Measurements from ENCODE around the gene MCIDAS. TPM values are rescaled to one million over a fixed set of nuclear protein-coding genes. Genes with fewer than 3 reads are reported as not detected.

MCIDAS gene
- total RNA-seq, result not detected

- Histone ChIP-seq H3K36me3 (no peaks in the 10 kb centered on the region), H3K4me1 (peaks cover 0 to 44% (median 26%) of the 10 kb centered on the region in 4 donors), H3K4me3 (peak within 1 kb of the TSS; percentile 11 to 47 (median 30)), H3K9me3 (no peaks in the 10 kb centered on the region), H3K27ac (no peak within 1 kb of the TSS), H3K27me3 (peaks cover 0 to 100% of the 10 kb centered on the region in 2 donors)
- no peak for DNase-seq (ENCODE audit: low spot score in 2 of 2)
- WGBS, 2 donors, result 1% methylated on average over 43 to 47 of the region's 80 CpGs
- TF ChIP-seq EP300 (IDR thresholded peaks at IDR 0.05) (no peak), POLR2A (IDR thresholded peaks at IDR 0.05) (no peak)
- TF ChIP-seq, protein P1, sequence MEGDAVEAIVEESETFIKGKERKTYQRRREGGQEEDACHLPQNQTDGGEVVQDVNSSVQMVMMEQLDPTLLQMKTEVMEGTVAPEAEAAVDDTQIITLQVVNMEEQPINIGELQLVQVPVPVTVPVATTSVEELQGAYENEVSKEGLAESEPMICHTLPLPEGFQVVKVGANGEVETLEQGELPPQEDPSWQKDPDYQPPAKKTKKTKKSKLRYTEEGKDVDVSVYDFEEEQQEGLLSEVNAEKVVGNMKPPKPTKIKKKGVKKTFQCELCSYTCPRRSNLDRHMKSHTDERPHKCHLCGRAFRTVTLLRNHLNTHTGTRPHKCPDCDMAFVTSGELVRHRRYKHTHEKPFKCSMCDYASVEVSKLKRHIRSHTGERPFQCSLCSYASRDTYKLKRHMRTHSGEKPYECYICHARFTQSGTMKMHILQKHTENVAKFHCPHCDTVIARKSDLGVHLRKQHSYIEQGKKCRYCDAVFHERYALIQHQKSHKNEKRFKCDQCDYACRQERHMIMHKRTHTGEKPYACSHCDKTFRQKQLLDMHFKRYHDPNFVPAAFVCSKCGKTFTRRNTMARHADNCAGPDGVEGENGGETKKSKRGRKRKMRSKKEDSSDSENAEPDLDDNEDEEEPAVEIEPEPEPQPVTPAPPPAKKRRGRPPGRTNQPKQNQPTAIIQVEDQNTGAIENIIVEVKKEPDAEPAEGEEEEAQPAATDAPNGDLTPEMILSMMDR (IDR thresholded peaks at IDR 0.05), result peak in 1 of 5 experiments; percentile 11
Observed at GRCh38 chr5:55226934-55227663, at the start of gene MCIDAS. Gene MCIDAS (minus strand): TSS chr5:55227315. CDS start chr5:55227138, 177 bp downstream.

DNA sequence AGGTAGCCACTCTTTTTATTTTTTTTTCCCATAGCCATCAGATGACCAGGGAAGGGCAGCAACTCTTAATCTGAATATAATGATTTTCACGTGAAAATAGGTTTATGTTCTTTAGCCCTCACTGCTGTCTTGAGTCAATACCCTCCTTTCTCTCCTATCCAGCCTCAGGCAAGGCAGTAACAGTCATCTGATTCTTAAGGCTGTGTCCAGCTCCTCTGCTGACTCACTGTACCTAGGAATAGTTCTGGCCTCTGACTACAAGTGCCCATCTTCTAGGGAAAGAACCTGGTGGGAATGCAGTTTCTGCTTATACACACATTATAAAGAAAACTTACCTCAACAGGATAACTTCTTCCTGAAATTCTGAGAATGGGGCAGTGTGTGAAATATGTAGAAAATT is 49.7 kb upstream of the MCIDAS start:
- Histone ChIP-seq H3K4me3 (no peak overlapping the region), H3K36me3 (peaks cover 0 to 99% (median 13%) of the 10 kb centered on the region in 3 donors), H3K27me3 (no peaks in the 10 kb centered on the region), H3K9me3 (no peaks in the 10 kb centered on the region), H3K4me1 (no peaks in the 10 kb centered on the region), H3K27ac (no peak overlapping the region)
- 67 to 78% methylated on average over 1 of the region's 1 CpG for WGBS, 2 donors
- TF ChIP-seq EP300 (IDR thresholded peaks at IDR 0.05) (no peak), POLR2A (IDR thresholded peaks at IDR 0.05) (no peak)
- TF ChIP-seq, protein P1 (IDR thresholded peaks at IDR 0.05), result no peak
- no peak for DNase-seq (ENCODE audit: low spot score in 2 of 2)

- DNase-seq (ENCODE audit: low spot score in 2 of 2), result no peak
- no peak overlapping the region for H3K4me3 ChIP-seq
- H3K27ac ChIP-seq, result no peak overlapping the region
- H3K4me1 ChIP-seq, result no peaks in the 10 kb centered on the region
- no peak for TF ChIP-seq EP300 (IDR thresholded peaks at IDR 0.05)
- no peak for TF ChIP-seq POLR2A (IDR thresholded peaks at IDR 0.05)
- TF ChIP-seq, protein P1 (IDR thresholded peaks at IDR 0.05), result no peak
- no peaks in the 10 kb centered on the region for H3K27me3 ChIP-seq
- H3K9me3 ChIP-seq, result no peaks in the 10 kb centered on the region
- WGBS, 2 donors, result 94 to 99% methylated on average over 3 of the region's 3 CpGs
- H3K36me3 ChIP-seq, result peaks cover 0 to 88% (median 0%) of the 10 kb centered on the region in 3 donors
Observed at GRCh38 chr5:55258339-55258738, 31.2 kb upstream of the MCIDAS start.

- H3K9me3 ChIP-seq, result no peaks in the 10 kb centered on the region
- H3K27me3 ChIP-seq, result no peaks in the 10 kb centered on the region
- DNase-seq (ENCODE audit: low spot score in 2 of 2), result no peak
- TF ChIP-seq, protein P1 (IDR thresholded peaks at IDR 0.05), result no peak
- TF ChIP-seq EP300 (IDR thresholded peaks at IDR 0.05), result no peak
- no peak for TF ChIP-seq POLR2A (IDR thresholded peaks at IDR 0.05)
- H3K4me3 ChIP-seq, result no peak overlapping the region
- H3K36me3 ChIP-seq, result peaks cover 0 to 58% (median 0%) of the 10 kb centered on the region in 3 donors
- no peaks in the 10 kb centered on the region for H3K4me1 ChIP-seq
- WGBS, 2 donors, result 91 to 94% methylated on average over 4 of the region's 4 CpGs
- no peak overlapping the region for H3K27ac ChIP-seq
Observed at GRCh38 chr5:55254802-55255201, 27.7 kb upstream of the MCIDAS start.

- Histone ChIP-seq H3K27me3 (no peaks in the 10 kb centered on the region), H3K9me3 (peaks cover 0 to 22% (median 0%) of the 10 kb centered on the region in 4 donors), H3K36me3 (peaks cover 0 to 15% (median 0%) of the 10 kb centered on the region in 3 donors), H3K4me3 (no peak overlapping the region), H3K4me1 (no peaks in the 10 kb centered on the region), H3K27ac (no peak overlapping the region)
- DNase-seq (ENCODE audit: low spot score in 2 of 2), result no peak
- TF ChIP-seq EP300 (IDR thresholded peaks at IDR 0.05), result no peak
- TF ChIP-seq POLR2A (IDR thresholded peaks at IDR 0.05), result no peak
- TF ChIP-seq, protein P1 (IDR thresholded peaks at IDR 0.05), result no peak
- WGBS, 2 donors, result 88 to 89% methylated on average over 1 of the region's 1 CpG
Observed at GRCh38 chr5:55250064-55250463, 22.9 kb upstream of the MCIDAS start.

Measured in tibial nerve (tissue), 4 donors.